DND-41 (cell line): ENCODE data around the gene KHDC4.

Source experiments
- EZH2 ChIP-seq: IDR thresholded peaks from 3 replicates; pipeline ENCODE4 v1.6.1; 2012; ENCODE audit warnings: borderline replicate concordance, low read depth, mild to moderate bottlenecking, moderate library complexity, low read length, inconsistent platforms; ENCODE audit not compliant: severe bottlenecking
- TF ChIP-seq, protein P1 (sequence below): IDR thresholded peaks from 2 replicates; pipeline ENCODE4 v1.5.1; 2012; ENCODE audit warnings: borderline replicate concordance, low read length, moderate library complexity, mild to moderate bottlenecking; ENCODE audit not compliant: poor library complexity, severe bottlenecking; ENCODE audit errors: extremely low read depth

DNA sequence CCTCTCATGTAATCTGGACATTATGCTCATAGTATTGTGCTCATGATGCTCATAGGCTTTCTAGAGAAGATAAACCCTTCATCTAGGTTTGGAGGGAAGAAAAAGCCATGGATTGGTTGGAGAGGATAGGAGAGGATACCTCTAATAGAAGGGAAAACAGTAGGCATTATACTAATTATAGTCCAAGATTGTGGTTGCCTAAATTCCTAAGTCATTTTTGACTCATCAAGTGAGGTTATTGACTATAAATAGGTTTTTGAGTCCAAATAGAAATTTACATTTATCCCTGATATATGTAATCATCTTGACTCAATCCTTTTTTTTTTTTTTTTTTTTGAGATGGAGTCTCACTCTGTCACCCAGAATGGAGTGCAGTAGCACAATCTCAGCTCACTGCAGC lies 69.8 kb downstream of the KHDC4 start:
- TF ChIP-seq, protein P1, sequence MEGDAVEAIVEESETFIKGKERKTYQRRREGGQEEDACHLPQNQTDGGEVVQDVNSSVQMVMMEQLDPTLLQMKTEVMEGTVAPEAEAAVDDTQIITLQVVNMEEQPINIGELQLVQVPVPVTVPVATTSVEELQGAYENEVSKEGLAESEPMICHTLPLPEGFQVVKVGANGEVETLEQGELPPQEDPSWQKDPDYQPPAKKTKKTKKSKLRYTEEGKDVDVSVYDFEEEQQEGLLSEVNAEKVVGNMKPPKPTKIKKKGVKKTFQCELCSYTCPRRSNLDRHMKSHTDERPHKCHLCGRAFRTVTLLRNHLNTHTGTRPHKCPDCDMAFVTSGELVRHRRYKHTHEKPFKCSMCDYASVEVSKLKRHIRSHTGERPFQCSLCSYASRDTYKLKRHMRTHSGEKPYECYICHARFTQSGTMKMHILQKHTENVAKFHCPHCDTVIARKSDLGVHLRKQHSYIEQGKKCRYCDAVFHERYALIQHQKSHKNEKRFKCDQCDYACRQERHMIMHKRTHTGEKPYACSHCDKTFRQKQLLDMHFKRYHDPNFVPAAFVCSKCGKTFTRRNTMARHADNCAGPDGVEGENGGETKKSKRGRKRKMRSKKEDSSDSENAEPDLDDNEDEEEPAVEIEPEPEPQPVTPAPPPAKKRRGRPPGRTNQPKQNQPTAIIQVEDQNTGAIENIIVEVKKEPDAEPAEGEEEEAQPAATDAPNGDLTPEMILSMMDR, result no peak
- no peak for TF ChIP-seq EZH2
